WERI-Rb-1 (cell line): ENCODE results near the gene CDKAL1.

Experiments
- DNase-seq: peaks from one replicate; pipeline ENCODE4 v3.0.0-alpha.2; 2020
- H3K27ac ChIP-seq: fragments of 250-450 bp; sonication (Bioruptor Pico); 2 replicates; pipeline ENCODE4 v1.5.1; 2020; ENCODE audit warnings: mild to moderate bottlenecking, moderate library complexity
- H3K27me3 ChIP-seq: fragments of 250-450 bp; sonication (Bioruptor Pico); 2 replicates; pipeline ENCODE4 v1.5.1; 2021; ENCODE audit warnings: mild to moderate bottlenecking, low read depth, moderate library complexity; ENCODE audit not compliant: insufficient read depth, severe bottlenecking
- H3K36me3 ChIP-seq: fragments of 250-450 bp; sonication (Bioruptor Pico); 2 replicates; pipeline ENCODE4 v1.5.1; 2020; ENCODE audit warnings: mild to moderate bottlenecking, moderate library complexity
- H3K4me3 ChIP-seq: 2 replicates; pipeline ENCODE4 v1.5.1; 2011; ENCODE audit warnings: low read depth, mild to moderate bottlenecking, control low read depth, low read length
- H3K9me3 ChIP-seq: fragments of 250-450 bp; sonication (Bioruptor Pico); 2 replicates; pipeline ENCODE4 v1.5.1; 2021; ENCODE audit warnings: mild to moderate bottlenecking, moderate library complexity; ENCODE audit not compliant: severe bottlenecking
- TF ChIP-seq, protein P1 (sequence below): IDR thresholded peaks from 2 replicates; pipeline ENCODE4 v1.5.1; 2011; ENCODE audit warnings: low read depth, mild to moderate bottlenecking, control low read depth, inconsistent platforms, low read length

Gene CDKAL1

GRCh38 chr6:21163110-21163837 lies 629.0 kb downstream of the CDKAL1 start:
- H3K4me3 ChIP-seq = no peak overlapping the region
- H3K9me3 ChIP-seq = no peaks in the 10 kb centered on the region
- no peaks in the 10 kb centered on the region for H3K27me3 ChIP-seq
- no peaks in the 10 kb centered on the region for H3K36me3 ChIP-seq
- TF ChIP-seq, protein P1, sequence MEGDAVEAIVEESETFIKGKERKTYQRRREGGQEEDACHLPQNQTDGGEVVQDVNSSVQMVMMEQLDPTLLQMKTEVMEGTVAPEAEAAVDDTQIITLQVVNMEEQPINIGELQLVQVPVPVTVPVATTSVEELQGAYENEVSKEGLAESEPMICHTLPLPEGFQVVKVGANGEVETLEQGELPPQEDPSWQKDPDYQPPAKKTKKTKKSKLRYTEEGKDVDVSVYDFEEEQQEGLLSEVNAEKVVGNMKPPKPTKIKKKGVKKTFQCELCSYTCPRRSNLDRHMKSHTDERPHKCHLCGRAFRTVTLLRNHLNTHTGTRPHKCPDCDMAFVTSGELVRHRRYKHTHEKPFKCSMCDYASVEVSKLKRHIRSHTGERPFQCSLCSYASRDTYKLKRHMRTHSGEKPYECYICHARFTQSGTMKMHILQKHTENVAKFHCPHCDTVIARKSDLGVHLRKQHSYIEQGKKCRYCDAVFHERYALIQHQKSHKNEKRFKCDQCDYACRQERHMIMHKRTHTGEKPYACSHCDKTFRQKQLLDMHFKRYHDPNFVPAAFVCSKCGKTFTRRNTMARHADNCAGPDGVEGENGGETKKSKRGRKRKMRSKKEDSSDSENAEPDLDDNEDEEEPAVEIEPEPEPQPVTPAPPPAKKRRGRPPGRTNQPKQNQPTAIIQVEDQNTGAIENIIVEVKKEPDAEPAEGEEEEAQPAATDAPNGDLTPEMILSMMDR = no peak
- DNase-seq = no peak
- H3K27ac ChIP-seq = no peak overlapping the region

DNA sequence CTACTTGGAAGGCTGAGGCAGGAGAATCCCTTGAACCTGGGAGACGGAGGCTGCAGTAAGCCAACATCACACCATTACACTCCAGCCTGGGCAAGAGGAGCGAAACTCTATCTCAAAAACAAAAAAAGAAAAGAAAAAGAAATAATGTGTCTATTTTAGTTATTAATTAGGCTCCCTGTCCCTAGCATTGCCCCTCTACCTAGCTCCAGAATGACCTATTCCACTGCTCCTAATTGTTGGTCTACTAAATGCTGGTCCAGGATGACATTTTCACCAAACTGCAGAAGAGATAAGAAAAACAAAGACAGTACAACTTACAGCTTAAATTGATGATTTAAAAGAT lies 629.6 kb downstream of the CDKAL1 start:
- Histone ChIP-seq H3K9me3 (no peaks in the 10 kb centered on the region), H3K27ac (no peak overlapping the region), H3K27me3 (no peaks in the 10 kb centered on the region), H3K36me3 (no peaks in the 10 kb centered on the region), H3K4me3 (no peak overlapping the region)
- TF ChIP-seq, protein P1 = no peak
- DNase-seq = no peak

DNA sequence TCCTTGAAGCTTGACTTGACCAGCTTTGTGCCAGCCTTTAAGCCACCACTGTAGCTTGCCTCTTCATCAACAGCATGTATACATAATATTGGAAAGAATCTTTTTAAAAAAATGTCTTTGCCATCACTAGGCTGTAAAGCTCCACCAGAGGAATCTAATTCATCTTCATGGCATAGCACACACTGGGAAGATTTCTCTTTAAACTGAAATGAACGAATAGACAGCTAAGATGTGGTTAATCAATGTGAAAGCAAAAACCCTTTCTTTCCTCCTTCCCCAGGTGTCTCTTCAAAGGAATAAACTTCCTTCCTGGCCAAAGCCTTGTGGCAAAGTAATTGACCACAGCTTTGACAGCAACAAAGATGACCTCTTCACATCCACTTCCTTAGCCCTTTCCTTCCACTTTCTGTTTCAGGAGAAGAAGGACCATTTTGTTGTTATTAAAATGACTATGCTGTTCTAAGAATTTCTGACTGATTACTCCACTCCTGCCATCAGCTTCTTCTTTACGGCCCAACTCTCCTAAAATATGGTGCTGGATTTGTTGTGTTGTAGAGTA lies 630.6 kb downstream of the CDKAL1 start:
- Histone ChIP-seq H3K27me3 (no peaks in the 10 kb centered on the region), H3K36me3 (no peaks in the 10 kb centered on the region), H3K4me3 (no peak overlapping the region), H3K27ac (no peak overlapping the region), H3K9me3 (no peaks in the 10 kb centered on the region)
- no peak for DNase-seq
- TF ChIP-seq, protein P1 = no peak

DNA sequence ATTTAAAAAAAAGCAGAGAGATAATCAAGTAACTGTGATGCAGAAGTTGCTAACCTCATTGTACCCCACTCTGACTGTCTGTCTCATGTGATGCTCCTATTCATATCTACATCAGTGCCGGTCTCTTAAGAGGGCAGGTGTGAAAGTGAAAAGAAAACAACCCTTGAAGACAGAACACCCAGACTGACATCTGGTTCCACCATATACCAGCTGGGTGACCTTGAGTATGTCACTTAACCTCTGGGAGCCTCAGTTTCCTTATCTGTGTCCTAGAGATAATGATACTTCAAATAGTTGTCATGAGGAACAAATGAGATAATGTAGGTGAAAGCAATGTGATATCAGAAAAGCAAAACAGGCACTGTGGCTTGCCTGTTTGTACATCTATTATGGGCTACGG lies 632.5 kb downstream of the CDKAL1 start:
- no peaks in the 10 kb centered on the region for H3K27me3 ChIP-seq
- DNase-seq = no peak
- TF ChIP-seq, protein P1 = no peak
- no peak overlapping the region for H3K27ac ChIP-seq
- no peaks in the 10 kb centered on the region for H3K9me3 ChIP-seq
- no peak overlapping the region for H3K4me3 ChIP-seq
- H3K36me3 ChIP-seq = no peaks in the 10 kb centered on the region

GRCh38 chr6:21167790-21168189 lies 633.5 kb downstream of the CDKAL1 start:
- H3K36me3 ChIP-seq = no peaks in the 10 kb centered on the region
- no peak overlapping the region for H3K4me3 ChIP-seq
- TF ChIP-seq, protein P1 = no peak
- DNase-seq = no peak
- H3K27ac ChIP-seq = no peak overlapping the region
- no peaks in the 10 kb centered on the region for H3K27me3 ChIP-seq
- H3K9me3 ChIP-seq = no peaks in the 10 kb centered on the region

DNA sequence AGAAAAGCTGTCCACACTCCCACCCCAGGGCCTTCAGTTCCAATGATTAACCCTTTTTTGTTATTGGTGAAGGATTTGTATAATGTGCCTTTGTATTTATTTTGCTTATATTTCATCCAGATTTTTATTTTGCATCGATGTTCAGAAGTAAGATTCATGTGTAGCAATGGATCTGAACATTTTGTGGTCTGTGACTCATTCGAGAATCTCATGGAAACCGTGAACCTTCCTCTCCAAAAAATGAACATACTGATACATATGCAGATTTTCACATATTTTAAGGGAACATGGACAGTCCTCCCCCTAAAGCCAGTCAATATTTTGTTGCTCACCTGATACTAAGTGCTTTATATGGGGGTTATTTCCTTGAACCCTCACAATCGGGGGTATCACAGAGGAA lies 637.5 kb downstream of the CDKAL1 start:
- no peaks in the 10 kb centered on the region for H3K9me3 ChIP-seq
- H3K27ac ChIP-seq = no peak overlapping the region
- no peak overlapping the region for H3K4me3 ChIP-seq
- TF ChIP-seq, protein P1 = no peak
- H3K36me3 ChIP-seq = no peaks in the 10 kb centered on the region
- no peaks in the 10 kb centered on the region for H3K27me3 ChIP-seq
- DNase-seq = no peak
